Endothelial cell (in vitro differentiated cells): ENCODE data around the gene GALNT1. TPM values are rescaled to one million over a fixed set of nuclear protein-coding genes. Genes with fewer than 3 reads are reported as not detected.
A peak's percentile ranks its signal among the peaks of the same experiment; 100 is the strongest.

Experiments
- DNase-seq: peaks from one replicate; pipeline ENCODE4 v3.0.0; 2021; ENCODE audit warnings: low spot score
- H3K27ac Mint-ChIP-seq: one replicate; pipeline ENCODE4 v1.8.0; 2021; ENCODE audit warnings: mixed read lengths, inconsistent platforms; ENCODE audit not compliant: unreplicated experiment
- H3K27me3 Mint-ChIP-seq: one replicate; pipeline ENCODE4 v1.8.0; 2021; ENCODE audit warnings: mild to moderate bottlenecking, moderate library complexity, mixed read lengths, inconsistent platforms; ENCODE audit not compliant: unreplicated experiment
- H3K36me3 Mint-ChIP-seq: one replicate; pipeline ENCODE4 v1.8.0; 2021; ENCODE audit warnings: mild to moderate bottlenecking, low read depth, mixed read lengths, inconsistent platforms; ENCODE audit not compliant: unreplicated experiment
- H3K4me1 Mint-ChIP-seq: one replicate; pipeline ENCODE4 v1.8.0; 2021; ENCODE audit warnings: mild to moderate bottlenecking, mixed read lengths, inconsistent platforms; ENCODE audit not compliant: unreplicated experiment
- H3K4me3 Mint-ChIP-seq: one replicate; pipeline ENCODE4 v1.8.0; 2021; ENCODE audit warnings: mild to moderate bottlenecking, mixed read lengths, inconsistent platforms; ENCODE audit not compliant: unreplicated experiment
- H3K9me3 Mint-ChIP-seq: one replicate; pipeline ENCODE4 v1.8.0; 2021; ENCODE audit warnings: mixed read lengths, inconsistent platforms; ENCODE audit not compliant: unreplicated experiment
- CTCF ChIP-seq: fragments of 200-600 bp; sonication (generic); IDR thresholded peaks from one replicate; pipeline ENCODE4 v1.5.0; 2021; ENCODE audit warnings: antibody characterized with exemption; ENCODE audit not compliant: unreplicated experiment
- total RNA-seq: library from RNA; stranded (reverse); fragmentation: NEBNext Ultra II Directional; extraction: Animal tissue kit (Norgen Biotek cat#: 25700); gene quantifications from one replicate; pipeline ENCODE4 v1.2.1, GENCODE V29; 2021; ENCODE audit not compliant: unreplicated experiment

GALNT1 gene
- total RNA-seq, 1 donor from 2014 or later: 174 TPM

- H3K27me3 Mint-ChIP-seq: no peaks in the 10 kb centered on the region
- H3K4me3 Mint-ChIP-seq: no peak overlapping the region
- peaks cover 10% of the 10 kb centered on the region for H3K9me3 Mint-ChIP-seq
- TF ChIP-seq CTCF: no peak
- H3K4me1 Mint-ChIP-seq: no peaks in the 10 kb centered on the region
- H3K27ac Mint-ChIP-seq: no peak overlapping the region
- peaks cover 11% of the 10 kb centered on the region for H3K36me3 Mint-ChIP-seq
- no peak for DNase-seq
These were observed 4.3 kb upstream of the GALNT1 start for GRCh38 chr18:35577045-35577848.

- H3K36me3 Mint-ChIP-seq: peaks cover 14% of the 10 kb centered on the region
These were observed 3.1 kb upstream of the GALNT1 start for GRCh38 chr18:35578481-35578880.

GRCh38 chr18:35578936-35579335 lies 2.6 kb upstream of the GALNT1 start:
- TF ChIP-seq CTCF: no peak
- DNase-seq: no peak
- Mint-ChIP-seq H3K27me3 (peaks cover 3% of the 10 kb centered on the region), H3K27ac (no peak overlapping the region), H3K4me3 (no peak overlapping the region), H3K36me3 (peaks cover 15% of the 10 kb centered on the region), H3K4me1 (peaks cover 8% of the 10 kb centered on the region), H3K9me3 (peaks cover 10% of the 10 kb centered on the region)

More at GRCh38 chr18:35578481-35578880, 3.1 kb upstream of the GALNT1 start:
- TF ChIP-seq CTCF: no peak
- H3K27me3 Mint-ChIP-seq: peaks cover 2% of the 10 kb centered on the region
- H3K9me3 Mint-ChIP-seq: peaks cover 10% of the 10 kb centered on the region
- H3K27ac Mint-ChIP-seq: no peak overlapping the region
- H3K4me1 Mint-ChIP-seq: peaks cover 7% of the 10 kb centered on the region
- no peak overlapping the region for H3K4me3 Mint-ChIP-seq
- DNase-seq: no peak

GRCh38 chr18:35580701-35581539 lies 620 bp upstream of the GALNT1 start:
- Mint-ChIP-seq H3K4me1 (peaks cover 11% of the 10 kb centered on the region), H3K27ac (no peak overlapping the region), H3K4me3 (peak overlapping the region; percentile 89), H3K36me3 (peaks cover 27% of the 10 kb centered on the region), H3K27me3 (peaks cover 10% of the 10 kb centered on the region), H3K9me3 (peaks cover 9% of the 10 kb centered on the region)
- no peak for TF ChIP-seq CTCF
- DNase-seq: peak; percentile 57
